Measurements from ENCODE around the gene TNNI2.

Gene TNNI2

DNA sequence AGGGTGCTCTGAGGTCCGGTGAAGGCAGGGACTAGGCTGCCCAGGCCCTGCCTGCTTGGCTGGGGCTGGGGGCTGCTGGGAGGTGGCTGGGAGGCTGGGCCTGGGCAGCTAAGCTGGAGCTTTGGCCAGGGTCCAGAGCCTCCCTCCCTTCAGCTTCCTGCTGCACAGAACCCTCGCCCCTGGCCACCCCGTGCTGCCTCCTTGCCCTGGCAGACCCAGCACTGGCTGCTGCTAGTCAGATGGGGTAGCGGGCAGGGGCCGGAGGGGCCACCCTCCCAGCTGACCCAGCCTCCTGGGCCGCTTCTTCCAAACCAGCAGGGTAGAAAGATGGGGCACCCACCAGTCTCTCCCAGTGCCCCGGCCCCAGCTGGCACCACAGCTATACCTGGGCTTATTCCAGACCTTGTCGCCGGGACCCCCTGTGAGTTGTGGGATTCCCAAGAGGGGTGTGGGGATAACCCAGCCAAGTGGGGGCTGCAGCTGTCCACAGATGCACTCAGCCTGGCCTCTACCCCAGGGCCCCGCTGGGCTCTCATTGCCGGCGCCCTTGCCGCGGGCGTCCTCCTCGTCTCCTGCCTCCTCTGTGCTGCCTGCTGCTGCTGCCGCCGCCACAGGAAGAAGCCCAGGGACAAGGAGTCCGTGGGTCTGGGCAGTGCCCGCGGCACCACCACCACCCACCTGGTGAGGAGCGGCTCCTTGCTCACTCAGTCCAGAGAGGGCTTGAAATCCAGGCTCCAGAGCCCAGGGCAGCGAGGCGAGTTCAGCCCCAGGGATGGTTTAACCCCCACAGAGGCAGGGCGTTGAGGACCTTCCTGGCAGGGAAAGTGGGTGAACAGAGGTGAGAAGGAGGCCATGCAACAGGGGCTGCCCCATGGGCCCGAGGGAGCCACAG lies 3.8 kb upstream of the TNNI2 start, which contains the start of gene SYT8:
TSS of gene SYT8 (plus strand) at position 212 of the 892 bp plus-strand sequence. CDS start at position 328, 116 bp downstream.
- no peak for DNase-seq (ENCODE audit: low spot score)

DNA sequence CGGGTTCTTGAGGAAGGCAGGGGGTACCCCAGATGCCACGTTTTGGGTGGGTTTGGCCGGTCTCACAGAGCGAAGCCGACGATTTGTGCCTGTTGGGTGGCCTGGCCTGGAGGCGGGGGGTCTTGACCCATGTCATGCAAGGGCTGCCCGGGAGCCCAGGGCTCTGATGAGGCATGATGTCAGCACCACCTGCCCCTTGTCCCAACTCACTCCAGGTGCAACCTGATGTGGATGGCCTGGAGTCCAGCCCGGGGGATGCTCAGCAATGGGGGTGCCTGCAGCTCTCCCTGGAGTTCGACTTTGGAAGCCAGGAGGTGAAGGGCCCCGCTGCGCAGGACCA lies 3.1 kb upstream of the TNNI2 start:
- DNase-seq (ENCODE audit: low spot score) = no peak

DNA sequence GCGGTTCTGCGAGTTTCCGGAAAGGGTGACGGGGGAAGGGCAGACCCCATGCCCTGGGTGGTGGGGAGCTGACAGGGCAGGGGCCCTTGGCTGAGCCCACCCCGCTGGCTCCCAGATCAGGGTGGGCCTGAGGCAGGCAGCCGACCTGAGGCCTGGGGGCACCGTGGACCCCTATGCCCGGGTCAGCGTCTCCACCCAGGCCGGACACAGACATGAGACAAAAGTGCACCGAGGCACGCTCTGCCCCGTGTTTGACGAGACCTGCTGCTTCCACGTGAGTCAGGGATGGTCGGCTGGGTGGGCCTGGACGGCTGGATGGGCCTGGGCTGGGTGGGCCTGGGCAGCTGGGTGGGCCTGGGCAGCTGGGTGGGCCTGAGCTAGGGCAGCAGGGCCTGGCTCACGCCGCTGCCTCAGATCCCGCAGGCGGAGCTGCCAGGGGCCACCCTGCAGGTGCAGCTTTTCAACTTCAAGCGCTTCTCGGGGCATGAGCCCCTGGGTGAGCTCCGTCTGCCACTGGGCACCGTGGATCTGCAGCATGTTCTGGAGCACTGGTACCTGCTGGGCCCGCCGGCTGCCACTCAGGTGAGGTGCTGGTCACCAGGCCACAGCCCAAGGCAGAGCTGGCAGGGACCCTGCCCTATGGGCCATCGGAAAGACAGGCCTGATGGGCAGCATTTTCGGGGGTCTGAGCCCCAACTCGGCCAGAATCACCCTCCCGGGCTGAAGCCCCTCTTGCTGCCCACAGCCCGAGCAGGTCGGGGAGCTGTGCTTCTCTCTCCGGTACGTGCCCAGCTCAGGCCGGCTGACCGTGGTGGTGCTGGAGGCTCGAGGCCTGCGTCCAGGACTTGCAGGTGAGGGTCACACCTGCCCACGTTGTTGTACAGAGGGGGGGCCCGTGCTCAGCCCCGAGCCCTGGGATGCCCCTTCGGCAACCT lies 2.5 kb upstream of the TNNI2 start:
- DNase-seq (ENCODE audit: low spot score) = no peak

DNA sequence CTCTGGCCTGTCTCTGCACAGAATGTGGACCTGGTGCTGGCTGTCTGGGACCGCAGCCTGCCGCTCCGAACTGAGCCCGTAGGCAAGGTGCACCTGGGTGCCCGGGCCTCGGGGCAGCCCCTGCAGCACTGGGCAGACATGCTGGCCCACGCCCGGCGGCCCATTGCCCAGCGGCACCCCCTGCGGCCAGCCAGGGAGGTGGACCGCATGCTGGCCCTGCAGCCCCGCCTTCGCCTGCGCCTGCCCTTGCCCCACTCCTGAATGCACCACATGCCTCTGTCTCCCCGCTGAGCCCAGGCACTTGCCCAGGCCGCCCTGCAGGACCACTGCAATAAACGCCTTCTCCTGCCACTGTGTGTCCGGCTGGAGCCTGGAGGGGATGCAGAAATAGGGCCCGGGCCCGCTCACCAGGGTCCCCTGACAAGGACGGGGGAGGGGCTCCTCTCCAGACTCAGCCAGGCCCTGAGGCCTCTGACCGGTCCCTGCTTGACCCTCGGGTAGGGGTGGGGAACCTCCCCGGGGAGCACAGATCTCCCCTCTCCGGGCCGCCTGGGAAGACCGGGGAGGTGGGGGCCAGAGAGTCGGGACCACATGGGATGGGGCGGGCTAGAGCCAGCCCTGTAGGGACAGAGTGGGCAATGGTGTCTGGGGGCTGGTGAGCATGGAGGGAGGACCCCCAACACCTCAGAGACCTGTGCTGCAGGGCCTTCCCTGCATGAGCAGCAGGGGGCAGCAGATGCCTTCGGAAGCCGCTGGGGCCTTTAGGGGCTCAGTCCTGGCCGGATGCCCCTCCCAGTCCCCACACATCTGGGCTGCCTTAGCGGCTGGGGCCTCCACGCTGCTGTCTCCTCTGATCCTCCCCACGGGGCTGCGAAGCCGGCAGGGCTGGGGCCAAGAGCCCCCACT lies 1.4 kb upstream of the TNNI2 start:
- DNase-seq (ENCODE audit: low spot score) = peak; percentile 81

DNA sequence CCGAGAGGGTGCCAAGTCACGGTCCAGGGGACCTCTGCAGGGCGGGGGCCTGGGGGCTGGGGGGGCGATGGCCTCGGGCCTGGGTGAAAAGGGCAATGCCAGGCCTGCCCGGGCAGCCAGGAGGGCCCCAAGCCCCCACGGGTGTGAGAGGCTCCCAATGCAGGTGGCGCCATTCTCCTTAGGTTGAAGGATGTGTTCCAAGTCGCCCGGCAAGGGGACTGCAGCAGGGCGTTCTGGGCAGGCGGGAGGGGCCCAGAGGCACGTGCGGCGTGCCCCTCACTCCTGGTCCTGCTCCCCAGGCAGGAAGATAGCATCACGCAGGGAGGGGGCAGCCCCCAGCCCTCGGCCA lies 730 bp upstream of the TNNI2 start:
- no peak for DNase-seq (ENCODE audit: low spot score)

DNA sequence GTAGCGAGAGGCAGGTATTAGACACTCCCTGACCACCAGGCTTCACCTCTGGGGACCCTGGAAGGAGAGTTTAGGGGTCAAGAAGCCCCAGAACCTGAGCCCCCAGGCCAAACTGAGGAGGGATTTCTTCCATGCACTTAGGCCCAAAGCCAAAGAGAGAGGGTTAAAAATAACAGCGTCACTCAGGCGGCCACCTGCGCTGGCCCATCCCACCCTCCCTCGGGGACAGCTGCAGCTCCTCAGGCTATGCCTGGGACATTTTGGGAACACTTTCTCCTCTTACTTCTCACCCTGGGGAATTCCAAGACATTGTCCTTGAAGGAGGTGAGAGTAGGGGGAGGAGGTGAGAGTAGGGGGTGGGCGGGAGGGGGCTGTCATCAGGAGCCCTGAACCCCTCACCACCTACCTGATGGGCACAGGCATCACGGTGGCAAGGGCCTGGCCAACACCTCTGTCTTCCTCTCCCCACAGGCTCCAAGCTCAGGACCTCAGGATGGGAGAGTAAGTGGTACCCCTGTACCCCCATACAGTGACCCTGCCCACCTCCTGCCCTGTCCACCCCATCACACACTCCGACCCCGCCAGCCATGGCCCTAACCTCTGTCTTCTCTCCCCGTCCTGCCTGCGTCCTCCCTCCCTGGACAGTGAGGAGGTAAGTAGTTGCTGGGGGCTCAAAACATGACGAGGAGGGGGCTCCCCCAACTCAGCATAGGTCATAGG lies 583 bp downstream of the TNNI2 start:
- DNase-seq (ENCODE audit: low spot score) = no peak

DNA sequence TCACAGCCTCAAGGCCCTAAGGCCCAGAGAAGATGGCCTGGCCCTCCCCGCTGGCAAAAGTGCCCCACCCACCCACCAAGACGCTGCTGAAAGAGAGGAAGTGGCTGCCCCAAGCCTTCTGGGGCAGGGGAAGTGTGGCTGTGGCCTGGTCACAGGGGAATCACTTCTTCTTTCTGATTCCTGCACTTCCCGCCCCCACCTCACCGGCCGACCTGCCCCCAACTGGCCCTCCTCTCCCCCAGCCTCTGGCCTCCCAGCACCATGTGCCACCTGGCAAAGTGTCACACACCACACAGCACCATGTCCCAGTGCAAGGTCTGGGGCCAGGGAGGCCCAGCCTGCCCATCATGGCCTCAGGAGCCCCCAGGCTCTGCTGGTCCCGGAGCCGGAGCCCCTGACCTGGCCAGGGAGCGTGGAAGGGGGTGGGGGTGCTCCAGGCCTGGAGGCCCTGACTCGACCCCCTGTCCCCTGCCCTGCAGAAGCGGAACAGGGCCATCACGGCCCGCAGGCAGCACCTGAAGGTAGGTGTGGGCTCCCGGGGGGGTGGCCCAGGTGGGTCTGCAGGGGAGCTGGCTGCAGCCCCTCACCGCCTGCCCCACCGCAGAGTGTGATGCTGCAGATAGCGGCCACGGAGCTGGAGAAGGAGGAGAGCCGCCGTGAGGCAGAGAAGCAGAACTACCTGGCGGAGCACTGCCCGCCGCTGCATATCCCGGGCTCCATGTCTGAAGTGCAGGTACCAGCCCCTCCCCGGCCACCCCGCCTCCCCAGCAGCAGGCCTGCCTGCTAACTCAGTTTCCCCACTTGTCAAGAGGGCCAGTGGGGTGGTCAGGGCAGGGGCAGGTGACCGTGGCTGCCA lies 1.4 kb downstream of the TNNI2 start:
- no peak for DNase-seq (ENCODE audit: low spot score)

DNA sequence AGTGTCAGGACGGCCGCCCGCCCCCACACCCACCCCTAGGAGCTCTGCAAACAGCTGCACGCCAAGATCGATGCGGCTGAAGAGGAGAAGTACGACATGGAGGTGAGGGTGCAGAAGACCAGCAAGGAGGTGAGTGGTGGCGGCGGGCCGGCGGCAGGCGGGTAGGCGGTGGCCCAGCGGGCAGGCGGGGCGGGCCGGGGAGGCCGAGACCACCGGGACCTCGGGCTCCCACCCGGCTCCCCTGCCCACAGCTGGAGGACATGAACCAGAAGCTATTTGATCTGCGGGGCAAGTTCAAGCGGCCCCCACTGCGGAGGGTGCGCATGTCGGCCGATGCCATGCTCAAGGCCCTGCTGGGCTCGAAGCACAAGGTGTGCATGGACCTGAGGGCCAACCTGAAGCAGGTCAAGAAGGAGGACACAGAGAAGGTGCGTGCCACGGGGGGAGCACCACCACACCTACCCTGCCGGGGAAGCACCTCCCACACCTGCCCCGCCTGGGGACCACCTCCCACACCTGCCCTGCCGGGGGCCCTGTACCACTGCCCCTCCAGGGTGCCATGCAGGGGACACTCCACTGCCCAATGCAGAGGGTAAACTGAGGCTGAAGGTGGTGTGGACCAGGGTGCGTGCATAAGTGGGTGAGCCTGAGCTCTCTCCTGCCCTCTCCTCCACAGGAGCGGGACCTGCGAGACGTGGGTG lies 2.1 kb downstream of the TNNI2 start:
- DNase-seq (ENCODE audit: low spot score) = no peak

DNA sequence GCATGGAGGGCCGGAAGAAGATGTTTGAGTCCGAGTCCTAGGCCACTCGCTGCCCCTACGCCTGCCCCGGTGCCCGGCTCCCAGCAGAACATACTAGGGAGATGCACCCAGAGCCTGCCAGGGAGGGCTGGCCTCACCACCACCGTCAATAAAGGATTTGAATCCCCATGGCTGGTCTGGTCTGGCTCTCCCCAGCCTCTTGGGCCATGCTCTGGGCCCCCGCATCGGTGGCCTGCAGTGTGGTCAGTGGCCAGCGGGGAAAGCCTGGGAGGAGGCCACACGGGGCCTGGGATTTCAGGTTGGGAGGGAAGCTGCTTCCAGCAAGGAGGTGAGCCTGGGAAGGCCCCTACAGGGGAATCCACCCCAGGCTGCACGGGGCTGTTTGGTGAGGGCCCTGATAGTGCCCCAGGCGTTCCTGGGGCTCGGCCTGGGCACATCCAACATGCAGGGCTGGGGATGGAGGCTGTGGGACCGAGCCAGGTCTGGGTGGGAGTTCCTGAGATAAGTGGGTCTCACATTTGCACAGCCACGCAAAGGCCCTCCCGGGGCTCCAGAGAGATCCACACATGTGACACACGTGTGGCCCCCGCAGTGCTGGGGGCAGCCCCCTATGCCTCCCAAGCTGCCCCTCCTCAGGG lies 2.8 kb downstream of the TNNI2 start:
- no peak for DNase-seq (ENCODE audit: low spot score)

DNA sequence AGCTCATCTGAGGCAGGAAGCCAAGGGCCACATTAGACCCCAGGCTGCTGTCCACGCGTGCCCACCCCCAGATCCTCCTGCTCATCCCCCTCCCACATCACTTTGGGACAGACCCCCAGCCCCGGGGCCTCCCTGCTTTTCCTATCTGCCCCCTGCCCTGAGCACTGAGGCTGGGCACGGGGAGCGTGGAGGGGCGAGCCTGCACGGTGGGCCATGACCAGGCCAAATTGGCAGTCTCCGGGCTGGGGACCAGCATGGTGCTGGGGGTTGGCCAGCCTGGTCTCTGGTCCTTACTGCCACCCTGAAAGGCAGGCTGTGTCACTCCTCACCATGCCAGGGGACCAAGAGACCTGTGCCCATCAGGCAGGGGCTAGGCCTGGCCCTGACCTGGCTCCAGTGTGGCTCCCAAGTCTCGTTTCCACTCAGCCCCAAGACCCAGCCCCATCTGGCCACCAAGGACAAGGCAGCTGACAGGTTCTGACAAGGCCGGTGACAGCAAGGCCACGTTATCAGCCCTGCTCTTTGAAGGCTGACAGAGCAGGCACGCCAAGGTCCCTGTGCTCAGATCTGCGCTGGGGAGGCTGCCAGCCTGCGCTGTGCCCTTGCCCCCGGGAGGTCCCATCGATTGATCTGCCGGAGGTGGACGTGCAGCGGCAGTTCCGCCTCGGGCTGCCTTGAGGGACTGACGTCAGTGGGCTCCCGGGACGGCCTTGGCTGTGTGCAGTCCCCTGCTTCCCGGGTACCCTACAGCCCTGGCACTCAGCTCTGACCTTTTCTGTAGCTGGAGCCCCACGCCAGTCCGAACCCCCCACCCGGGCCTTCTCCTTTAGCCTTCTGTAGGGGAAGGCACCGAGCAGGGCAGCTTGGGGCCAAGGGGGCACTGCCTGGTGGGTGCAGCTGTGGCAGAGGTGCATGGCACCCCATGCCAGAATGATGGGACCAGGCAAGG lies 3.6 kb downstream of the TNNI2 start:
- DNase-seq (ENCODE audit: low spot score) = no peak

DNA sequence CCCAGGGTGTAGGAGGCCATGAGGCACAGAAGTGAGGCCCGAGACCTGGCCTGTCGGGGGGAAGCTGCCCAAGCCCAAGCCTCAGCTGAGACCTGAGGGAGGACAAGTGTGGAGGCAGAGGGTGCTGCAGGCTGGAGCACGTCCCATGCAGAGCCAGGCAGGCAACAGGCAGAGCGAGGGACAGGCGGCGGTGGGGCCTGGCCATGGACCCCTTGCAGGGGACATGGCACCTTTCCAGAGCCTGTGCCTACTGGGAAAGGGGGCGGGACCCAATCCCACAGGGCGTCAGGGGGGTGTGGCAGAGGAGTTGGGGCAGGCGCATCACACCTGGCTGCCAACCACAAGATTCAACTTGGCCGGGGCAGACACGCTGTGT lies 4.3 kb downstream of the TNNI2 start:
- DNase-seq (ENCODE audit: low spot score) = no peak

DNA sequence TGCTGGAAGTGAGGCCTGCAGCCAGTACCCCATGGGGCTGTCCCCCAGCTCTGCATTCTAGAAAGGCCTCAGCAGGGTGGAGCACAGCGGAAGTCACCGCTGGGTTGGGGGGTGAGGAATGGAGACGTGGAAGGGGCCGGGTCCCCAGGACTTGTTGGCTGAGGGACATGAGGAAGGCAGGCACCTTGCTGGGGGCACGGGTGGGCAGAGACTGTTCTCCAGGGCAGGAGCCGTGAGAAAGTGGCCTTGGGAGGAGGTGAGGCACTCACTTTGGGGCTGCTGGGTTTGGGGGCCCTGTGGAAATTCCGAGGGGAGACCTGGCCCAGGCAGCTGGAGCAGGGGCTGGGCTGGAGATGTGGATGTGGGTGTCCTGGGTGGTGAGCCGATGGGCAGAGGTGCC lies 5.0 kb downstream of the TNNI2 start:
- no peak for DNase-seq (ENCODE audit: low spot score)

DNA sequence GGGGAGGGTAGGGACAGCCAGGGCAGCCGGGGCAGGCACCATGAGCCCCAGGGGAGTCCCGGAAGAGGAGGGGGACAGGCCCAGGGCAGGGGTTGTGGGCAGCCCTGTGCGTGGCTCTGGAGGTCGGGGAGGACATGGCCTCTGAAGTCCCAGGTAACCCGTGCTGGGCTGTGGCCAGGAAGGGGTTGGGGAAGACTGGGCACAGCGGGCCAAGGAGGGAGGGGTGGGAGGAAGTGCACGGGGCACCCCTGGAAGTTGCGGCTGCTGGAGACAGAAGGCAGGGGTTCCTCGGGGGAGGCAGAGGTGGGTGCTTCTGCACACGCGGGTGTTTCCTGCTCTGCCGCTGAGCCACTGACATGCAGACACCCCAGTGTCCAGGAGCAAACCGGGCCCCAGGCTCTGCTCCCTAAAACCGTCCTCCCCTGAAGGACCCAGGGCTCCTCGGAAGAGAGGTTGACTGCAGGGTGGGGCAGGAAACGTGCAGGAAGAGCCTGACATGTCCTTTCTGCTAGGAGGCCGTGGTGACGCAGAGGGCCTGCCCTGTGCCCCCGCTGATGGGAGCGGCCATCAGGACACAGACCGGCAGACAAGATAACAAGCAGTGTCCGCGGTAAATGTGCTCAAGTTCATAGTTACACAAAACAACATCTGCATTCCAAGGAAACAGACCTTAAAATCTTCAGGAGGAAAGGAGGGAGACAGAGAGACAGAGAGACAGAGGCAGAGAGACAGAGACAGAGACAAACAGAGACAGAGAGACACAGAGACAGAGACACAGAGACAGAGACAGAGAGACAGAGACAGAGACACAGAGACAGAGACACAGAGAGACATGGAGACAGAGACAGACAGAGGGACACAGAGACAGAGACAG lies 5.7 kb downstream of the TNNI2 start:
- peak; percentile 60 for DNase-seq (ENCODE audit: low spot score)

DNA sequence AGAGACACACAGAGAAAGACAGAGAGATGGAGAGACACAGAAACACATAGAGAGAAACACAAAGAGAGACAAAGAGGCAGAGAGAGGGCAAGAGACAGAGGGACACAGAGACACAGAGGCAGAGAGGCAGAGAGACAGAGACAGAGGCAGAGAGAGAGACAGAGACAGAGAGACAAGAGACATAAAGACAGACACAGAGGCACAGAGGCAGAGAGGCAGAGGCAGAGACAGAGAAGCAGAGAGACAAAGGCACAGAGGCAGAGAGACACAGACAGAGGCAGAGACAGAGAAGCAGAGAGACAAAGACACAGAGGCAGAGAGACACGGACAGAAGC lies 6.3 kb downstream of the TNNI2 start:
- DNase-seq (ENCODE audit: low spot score) = no peak

DNA sequence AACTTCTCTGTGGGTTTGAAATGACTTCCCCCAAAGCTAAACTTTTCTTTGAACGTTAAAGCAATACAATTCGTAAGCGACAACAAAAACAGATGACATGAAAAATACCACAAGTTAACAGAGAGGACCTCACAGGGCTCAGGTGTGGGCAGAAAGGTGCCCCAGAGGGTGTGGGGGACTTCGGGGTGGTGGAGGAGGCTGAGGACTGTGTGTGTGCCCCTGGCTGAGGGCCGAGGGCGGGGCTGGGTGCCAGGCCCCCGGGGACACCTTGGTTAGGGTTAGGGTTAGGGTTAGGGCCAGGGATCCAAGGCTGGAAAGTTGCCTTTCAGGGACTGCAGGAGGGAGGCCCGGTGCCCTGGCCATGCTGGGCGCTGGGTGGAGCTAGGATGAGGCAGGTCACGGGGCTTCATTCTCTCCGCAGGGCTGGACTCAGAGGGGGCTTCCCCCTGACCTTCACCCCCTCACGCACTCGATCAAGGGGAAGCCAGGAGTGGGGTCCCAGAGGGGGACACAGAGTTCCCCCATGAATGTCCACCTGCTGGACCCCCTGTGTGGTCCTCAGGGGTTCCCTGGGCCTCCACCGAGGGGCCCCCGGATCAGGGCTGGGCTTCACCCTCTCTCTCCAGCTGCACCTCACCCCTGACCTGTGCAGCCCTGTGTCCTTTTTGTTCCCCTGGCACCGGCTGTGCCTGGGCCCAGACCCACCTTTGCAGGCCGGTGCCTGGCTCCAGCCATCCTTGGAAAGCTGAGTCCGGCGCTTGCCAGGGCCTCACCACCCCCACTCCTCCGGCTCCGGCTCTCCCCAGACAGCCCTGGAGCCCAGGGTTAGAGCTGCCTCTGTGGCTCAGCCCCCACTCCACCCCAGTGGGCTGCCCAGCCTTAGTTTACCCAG lies 7.0 kb downstream of the TNNI2 start:
- peak; percentile 38 for DNase-seq (ENCODE audit: low spot score)

DNA sequence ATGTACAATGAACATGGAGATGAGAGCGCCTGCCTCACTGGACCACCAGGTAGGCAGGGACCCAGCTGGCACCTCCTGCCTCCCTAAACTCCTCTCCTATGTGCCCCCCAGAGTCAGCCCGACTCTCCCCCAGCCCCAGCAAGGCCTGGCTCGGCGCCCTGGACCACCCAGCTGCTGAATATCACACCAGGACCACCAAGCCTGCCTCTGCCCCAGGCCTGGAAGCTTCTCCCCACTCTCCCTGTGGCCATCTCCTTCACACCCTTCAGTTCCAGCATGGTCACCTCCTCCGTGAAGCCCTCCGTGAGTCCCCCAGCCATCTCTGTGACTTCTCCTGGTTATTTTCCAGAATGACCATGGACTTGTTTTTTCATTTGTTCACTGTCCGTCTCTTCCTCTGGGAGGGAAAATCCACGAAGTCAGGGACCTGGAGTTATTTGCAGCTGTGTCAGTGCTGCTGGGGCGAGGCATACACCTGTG lies 7.7 kb downstream of the TNNI2 start:
- DNase-seq (ENCODE audit: low spot score) = no peak
